HG03571 (cell line): ENCODE measurements around the gene SEC61A1.

Experiments used
- ATAC-seq: cut with Tn5 transposase; IDR thresholded peaks from one replicate; pipeline ENCODE4 v1.9.1; 2021; ENCODE audit not compliant: unreplicated experiment

Gene SEC61A1

DNA sequence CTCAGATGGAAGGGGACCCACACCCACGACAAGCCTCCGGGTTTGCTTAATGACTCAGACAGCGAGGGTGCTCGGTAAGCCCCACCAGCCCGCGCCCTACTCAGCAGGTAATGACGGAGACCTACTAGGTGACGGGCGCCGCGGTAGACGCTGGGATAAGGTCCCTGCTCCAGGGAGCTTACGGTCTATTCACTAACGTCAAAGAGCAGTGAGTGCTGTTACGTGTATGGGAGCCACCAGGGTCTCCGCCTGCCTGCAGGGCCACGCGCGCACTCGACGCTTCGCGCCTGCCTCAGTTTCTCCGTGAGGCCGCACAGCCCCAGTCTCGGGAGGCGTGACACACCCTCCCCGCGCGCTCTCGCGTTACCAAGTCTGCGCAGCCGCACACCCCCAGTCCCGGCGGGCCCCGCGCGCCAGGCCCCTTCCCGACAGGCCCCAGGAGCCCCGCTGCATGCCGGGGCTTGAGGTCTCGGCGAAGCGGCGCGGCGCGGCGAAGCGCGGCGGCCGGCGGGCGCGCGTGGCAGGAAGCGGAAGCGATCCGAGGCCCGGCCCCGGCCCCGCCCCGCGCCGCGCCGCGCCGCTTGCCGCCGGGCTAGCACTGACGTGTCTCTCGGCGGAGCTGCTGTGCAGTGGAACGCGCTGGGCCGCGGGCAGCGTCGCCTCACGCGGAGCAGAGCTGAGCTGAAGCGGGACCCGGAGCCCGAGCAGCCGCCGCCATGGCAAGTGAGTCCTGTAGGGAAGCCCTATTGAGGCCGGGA is at the start of gene SEC61A1:
Gene SEC61A1 (plus strand): TSS at position 601 of the 758 bp plus-strand sequence. CDS start 116 bp downstream, at position 717.
- peak; percentile 89 for ATAC-seq

DNA sequence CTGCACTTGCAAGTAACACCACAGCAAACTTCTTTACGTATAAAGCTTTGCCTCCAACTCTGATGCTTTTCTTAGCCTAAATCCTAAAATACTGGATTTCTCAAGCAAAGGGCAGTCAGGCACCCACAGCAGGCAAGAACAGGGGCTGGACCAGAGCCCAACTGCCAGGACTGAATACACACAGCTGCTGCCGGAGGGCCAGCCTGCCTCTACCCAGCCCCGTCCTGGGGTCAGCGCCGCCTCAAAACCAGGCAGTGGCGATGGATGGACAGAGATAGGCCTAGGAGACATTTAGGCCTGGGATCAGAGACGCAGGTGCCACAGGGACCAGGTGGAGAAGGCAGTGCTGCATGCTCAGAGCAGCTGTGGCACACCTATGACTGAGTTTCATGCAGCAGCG is 47.6 kb upstream of the SEC61A1 start:
- ATAC-seq: no peak

DNA sequence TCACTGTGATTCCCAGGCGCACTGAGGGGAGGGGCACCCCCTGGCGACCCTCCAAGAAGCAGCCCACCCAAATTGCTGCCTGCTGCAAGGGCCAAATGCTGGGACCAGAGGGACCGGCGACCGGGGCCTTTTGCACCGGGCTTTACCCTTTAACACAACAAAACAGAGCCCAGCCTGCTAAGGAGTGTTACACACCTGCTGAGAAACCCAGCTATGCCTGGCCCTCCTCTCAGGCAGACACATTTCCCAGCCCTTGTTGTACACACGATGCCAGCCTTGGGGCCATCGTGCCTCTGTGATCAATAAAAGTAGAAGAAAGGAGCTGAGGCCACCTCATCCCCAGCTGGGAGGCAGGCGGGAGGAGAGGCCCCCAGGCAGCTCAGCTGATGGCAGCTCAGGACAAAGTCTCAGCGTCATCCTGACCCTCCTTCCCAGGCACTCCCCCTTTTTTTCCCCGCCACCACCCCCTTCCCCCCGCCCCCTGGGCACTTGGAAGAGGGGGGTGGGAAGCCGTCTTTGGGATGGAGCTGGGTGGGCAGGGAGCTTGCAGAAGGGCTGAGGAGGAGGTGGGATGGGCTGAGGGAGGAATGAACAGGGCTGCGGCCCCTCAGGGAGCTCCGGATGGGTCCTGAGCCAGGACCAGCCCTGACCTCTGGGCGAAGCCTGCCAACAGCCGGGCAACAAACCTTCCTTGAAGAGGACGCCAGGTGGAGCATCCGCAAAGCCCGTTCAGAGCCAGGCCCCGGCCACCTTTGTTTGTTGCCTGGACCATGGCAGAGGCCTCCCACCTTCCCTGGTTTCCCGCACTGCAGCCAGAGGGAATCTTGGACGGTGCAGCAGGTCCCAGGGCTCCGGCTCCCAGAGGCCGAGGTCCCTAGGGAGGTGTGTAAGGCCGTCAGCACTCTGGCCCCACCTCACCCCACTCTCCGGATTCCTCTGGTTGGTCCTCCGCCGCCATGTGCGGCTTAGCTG is 45.9 kb upstream of the SEC61A1 start:
- ATAC-seq: no peak

DNA sequence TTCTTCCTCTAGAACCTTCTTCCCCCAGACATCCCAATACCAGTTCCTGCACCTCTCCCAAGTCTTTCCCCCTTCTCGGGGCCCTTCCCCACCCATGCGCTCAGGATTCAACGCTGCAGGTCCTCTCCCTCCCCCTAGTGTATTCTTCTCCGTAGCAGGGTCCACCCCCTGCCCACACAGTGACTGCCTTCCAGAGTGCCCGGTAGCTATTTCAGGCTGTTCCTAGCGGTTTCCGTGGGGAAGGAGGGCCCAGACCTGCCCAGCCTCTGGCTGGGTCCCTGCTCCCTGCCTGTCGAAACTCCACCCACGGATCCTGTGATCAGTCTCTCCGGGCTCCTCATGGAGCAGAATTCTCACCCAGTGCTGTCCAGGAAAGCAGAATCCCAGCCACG is 45.2 kb upstream of the SEC61A1 start:
- no peak for ATAC-seq

DNA sequence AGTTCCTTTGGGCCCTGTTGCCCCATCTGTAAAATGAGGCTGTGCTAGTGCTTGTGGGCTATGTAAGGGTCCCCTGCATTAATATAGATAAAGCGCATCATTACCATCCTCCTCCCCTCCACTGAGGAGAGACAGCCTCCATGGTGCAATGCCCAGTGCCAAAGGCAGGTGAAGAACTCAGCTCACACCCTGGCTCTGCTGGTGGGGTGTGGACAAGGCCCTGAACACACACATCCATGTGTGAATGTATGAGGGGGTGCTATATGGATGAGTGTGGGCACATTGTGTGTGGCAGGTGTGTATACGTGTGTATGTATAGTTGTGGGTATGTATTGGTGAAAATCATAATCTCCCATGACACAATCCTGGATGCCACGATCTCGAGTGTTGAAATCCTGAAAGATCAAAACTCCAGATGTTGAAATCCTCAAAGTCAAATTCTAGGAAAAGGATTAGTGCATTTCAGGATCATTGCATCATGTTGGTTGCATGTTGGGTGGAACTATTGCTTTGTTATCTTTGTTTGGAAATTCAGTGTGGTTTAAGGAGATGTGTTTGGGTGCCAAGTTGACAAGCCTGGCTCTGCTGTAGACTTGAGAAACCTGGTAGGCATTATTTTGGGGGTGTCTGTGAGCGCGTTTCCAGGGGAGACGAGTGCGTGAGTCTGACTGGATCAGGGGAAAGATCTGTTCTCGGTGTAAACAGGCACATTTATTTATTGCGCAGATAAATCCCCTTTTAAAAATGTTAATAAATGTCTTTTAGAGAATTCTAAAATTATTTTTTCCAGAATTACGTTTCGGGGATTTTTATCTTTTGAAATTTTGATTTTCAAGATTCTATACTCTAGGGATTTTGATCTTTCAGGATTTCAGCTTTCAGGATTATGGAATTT is 42.0 kb upstream of the SEC61A1 start:
- no peak for ATAC-seq

DNA sequence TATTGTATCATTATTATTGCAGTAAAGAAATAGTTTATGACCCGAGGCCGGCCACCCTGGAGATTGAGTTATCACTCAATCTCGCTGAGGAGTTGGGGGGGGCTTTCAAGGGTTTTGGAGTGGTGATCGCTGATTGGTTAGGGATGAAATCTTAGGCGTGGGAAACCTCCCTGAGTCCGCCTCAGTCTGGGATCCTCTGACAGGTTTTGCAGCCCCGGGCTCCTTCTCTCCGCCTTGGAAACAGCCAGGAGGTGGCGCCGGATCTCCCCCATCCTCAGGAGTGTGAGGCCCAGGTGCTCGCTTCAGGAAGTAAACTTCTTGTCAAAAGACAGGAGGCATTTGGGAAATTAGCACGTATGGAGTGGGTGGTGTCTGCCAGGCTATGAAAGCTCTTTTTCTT is 41.1 kb upstream of the SEC61A1 start:
- no peak for ATAC-seq

DNA sequence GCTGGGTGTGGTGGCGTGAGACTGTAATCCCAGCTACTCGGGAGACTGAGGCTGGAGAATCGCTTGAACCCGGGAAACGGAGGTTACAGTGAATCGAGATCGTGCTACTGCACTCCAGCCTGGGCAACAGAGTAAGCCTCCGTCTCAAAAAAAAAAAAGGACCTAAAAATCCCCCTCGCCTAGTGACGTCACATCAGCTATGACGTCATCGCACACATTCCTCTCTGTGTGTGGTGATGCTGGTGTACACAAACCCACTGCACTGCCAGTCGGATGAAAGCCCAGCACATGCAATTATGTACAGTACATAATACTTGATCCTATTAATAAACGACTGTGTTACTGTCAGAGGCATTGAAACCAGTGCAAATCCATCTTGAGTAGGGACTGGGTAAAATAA is 40.2 kb upstream of the SEC61A1 start:
- ATAC-seq: no peak

DNA sequence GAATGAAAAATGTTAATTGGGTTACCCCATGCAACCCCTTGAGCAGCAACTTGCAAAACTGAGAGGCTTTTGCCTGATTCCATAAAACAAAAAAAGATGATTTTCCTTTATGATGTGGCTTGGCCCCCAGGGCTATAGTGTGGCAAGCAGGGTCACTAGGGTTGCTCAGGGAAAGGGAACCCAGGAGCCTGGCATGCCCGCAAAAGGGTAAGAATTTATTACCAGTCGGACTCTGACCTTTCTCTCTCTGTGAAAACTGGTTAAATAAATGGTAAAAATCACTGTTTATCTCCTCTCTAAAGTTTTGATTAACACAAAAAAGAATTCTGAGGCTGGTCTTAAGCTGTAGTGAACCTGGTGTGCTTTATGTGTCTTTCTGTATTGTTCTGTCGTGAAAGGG is 37.7 kb upstream of the SEC61A1 start:
- no peak for ATAC-seq

DNA sequence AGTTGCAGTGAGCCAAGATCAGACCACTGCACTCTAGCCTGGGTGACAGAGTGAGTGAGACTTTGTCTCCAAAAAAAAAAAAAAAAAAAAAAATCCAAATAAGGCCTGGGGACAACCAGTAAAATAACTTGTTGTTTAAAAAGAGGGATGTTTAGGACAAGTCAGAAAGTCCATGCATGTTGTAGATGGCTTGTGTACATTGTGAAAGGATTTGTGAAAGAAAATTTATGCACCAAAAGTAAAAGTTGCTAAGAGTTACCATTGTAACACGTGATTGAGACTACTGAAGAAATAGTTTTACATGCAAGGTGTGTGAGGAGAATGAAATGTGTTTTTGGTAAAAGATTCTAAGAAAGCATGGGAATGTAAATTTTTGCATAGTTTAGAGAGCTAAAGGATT is 35.7 kb upstream of the SEC61A1 start:
- no peak for ATAC-seq

DNA sequence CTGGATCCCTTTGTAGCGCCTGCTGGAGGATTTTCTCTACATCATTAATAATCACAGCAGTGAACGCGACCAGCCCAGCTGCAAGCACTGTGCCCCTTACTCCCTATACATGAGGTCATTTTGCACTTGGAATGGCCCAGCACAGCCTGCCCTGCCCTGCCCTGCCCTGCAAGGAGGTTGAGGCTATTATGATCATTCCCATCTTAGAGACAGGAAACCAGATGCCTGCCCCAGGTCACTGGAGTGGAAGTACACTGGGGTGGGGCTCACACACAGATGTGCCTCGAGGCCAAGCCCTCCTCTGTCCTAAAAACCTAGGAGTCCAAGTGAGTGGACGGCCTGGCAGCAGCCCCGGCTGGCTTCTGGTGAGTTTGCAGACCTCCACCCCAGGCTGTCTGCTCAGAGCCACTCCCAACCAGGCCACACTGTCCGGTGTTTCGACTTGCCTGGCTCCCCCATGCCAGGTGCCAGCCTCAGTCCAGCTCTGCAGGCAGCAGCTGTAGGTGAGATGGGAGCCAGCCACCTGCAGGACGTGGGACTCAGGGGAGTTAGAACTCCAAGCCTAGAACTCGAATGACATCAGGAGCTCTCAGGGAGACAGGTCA is 30.4 kb upstream of the SEC61A1 start:
- ATAC-seq: no peak

DNA sequence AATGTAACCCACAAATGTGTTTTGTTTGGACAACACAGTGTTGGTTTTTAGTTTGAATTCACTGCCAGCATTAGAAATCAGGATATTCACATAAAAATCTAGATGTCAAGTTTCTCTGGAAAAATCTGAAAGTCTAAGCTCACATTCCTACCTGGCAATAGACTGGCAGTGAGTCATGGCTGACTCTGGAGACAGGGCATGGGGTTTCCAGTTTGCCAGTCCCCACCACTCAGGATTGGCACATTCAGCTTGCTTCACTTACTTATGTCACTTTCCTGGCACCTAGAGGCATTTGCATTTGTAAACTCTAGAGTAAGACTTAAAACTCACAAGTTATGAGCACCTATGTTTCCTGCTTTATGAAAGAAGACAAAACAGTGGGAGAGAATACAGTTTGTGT is 19.1 kb upstream of the SEC61A1 start:
- ATAC-seq: no peak

DNA sequence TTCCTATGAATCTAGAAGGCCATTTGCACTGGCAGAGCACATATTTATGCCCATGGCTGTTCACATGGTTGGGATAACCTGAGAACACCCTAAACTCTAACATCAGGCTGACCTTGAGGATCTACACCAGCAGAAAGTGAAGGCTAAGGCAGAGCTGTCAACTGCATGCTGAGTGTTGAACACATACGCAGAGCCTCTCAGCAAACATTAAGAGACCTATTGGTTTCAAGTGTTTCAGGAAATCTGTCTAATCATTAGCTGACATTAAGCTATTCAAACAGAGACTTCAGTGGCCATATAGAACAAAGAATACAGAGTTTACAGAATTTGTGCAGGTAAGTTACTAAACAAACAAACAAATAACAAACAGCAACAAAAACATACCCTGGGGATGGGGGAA is 16.1 kb upstream of the SEC61A1 start:
- no peak for ATAC-seq

DNA sequence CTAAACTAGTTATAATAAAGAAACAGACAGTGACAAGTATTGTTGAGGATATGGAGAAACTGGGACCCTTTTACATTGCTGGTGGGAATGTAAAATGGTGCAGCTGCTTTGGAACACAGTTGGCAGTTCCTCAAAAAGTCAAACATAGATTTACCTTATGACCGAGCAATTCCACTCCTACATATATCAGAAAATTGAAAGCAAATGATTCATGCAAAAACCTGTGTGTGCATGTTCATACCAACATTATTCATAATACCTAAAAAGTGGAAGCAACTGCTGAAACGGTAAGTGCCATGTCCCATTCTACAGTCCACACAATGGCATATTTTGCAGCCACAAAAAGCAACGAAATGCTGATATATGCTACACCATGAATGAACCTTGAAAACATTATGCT is 12.2 kb upstream of the SEC61A1 start:
- ATAC-seq: no peak

DNA sequence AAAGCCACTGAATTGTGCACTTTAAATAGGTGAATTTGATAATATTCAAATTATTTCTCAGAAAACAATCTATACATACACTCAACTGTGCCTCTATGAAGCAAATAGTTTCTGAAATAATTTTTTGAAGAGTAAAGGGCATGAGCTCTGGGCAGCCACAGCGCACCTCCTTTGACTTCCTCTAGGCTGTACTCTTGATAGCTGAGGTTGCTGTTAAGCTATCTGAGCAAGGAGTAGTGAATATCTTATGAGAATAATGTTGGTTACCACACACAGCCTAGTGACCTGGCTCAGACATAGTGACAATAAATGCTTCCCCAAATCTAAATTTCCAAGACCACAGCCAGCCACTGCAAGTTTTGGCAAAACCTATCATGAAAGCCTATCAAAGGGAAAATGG is 11.6 kb upstream of the SEC61A1 start:
- ATAC-seq: no peak

DNA sequence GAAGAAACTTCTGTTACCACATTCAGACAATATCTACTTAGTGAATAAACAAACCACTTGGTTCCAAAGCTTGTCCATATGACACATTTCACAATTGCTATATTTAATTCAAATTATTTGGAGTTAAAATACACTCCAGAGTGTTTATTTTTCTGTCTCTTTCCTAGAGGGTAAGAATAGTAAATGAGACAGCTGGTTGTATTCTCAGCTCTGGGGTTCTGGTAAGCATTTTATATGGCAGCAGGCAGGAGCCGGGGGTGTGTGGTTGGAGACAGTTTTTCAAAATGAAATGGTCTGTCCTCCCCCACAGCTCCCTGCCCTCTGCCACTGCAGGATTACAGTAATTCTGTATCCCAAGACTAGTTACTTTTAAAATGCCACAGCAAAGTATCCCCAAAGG is 10.9 kb upstream of the SEC61A1 start:
- ATAC-seq: no peak

DNA sequence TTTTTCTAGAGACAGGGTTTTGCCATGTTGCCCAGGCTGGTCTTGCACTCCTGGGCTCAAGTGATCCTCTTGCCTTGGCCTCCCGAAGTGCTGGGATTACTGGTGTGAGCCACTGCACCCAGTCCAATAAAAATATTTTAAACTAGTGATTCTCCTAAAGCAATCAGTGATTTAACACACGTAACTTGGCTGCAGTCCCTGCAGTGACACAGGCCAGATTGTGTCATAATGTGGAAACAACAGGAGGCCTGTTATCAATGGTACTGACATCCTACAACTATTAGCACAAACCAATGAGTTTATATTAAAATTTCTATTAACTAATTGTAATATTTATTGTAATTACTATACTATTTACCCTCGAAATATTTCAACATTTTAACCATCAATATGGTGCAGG is 1.6 kb upstream of the SEC61A1 start:
- no peak for ATAC-seq

DNA sequence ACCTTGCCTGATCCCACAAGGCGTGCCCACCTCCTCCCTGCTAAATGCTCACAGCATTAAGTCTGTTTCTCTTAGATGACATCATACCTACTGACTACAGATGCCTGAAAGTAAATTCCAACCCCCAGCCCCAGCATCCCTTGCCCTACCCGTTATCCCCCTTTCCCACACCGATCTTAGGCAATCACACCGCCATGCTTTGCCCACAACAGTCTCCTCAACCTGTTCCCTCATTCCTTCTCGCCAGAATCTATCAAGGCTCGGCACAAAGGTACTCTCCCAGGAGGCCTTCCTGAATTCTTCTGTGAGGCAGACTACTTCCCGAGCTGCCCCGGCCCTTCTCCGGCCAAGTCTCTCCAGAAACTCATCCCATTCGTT is 789 bp upstream of the SEC61A1 start:
- no peak for ATAC-seq

DNA sequence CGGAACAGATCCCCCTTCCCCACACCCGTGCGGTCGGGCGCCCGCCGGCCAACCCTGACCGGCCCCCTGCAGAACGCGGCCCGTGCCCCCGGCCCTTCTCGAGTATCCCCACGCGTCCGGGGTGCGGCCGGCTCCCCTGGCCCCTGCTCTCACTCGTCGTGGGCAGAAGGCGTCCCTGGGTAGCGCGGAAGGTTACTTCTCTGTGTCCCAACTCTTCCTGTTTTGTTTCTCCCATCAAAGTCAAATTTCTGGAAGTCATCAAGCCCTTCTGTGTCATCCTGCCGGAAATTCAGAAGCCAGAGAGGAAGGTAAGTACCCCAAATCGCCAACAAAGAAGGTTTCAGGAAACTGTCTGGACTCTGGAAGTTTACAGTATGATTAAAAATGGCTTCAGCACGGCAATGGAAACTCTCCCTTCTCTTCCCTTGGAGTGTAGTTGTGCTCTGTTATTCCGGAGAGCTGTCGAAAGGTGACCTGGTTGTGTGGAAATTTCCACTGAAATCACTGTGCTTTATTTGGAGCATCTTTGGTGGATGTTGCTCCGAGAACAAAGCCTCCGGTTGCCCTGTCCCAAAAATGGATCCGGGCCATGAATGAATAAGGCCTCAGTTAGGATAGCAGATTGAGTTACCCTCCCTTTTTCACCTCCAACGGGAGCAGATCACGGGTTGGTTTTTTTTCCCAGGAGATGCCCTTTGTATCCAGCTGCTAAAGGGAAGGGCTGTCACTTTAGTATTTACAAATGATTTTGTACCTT is 536 bp downstream of the SEC61A1 start:
- ATAC-seq: no peak

DNA sequence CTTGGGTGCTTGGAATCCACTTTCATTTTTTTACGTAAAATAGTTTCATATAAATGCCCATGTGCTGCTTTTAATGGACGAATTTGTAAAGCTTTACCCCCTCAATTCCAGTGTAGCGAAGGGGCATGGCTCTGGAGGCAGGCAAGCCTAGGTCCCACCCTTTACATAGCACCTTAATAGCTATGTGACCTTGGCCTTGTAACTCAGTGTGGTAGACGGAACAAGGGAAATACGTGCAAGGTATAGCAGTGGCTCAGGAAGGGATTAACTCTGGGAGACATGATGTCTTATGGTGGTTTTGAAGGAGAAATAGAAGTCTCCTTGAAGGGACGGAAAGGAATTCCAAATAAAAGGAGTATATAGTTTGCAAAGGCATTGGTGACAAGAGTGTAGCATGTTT is 1.4 kb downstream of the SEC61A1 start:
- no peak for ATAC-seq

DNA sequence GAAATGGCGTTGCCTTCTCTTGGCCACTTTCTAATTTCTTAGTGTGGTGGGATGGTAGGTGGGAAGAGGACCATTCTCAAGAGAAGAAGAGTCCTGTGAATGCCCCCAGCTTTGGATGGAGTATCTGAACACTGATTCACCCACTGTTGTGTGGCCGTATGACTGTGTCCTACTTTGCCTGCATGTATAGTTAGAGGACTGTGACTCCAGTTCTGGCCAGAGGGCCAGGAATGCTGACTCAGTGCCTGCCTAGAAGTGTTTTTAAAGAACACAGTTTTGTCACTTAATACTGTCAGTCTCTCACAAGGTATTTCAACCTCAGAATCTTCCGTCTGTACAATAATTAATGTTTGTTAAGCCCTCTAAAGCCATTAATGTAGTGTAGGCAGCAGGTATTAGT is 2.1 kb downstream of the SEC61A1 start:
- ATAC-seq: no peak
